Measurements from ENCODE around the gene ZFP64. TPM values are rescaled to one million over a fixed set of nuclear protein-coding genes. Genes with fewer than 3 reads are reported as not detected.
"Not testable (repeated sequence)": the region's sequence is repeated elsewhere in the genome, so short reads cannot be mapped to it uniquely, and the experiment has no call there.

ZFP64 gene
- total RNA-seq, 1 experiment from 2014 or later: 6.8 TPM

DNA sequence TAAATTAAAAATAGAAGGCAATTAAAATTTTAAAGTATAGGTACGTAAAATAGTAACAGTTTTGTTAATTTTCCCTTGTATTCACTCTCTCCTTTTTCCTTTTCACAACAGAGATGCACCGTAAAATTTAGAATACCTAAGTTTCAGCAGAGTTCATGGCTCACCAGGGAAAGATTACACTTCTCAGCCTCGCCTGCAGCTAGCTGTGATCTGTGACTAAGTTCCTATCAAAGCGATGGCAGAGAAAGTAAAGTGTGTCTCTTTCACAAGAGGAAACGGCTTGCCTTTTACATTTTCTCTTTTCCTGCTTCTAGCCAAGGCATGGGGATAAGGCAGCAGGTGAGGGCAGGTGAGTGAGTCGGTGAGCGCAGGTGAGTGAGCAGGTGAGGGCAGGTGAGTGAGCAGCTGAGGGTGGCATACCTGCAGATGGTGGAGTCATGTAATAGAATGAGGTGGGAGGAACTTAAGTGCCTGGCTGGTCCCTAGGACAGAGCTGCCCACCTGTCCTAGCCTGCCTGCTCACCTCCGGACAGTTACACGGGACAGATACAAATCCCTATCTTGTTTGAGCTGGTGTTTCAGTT lies 30.9 kb downstream of the ZFP64 start:
- Histone ChIP-seq H3K9me3 (replicated peaks) (0 out of 2 replicates have a peak, but pooled peaks cover 6% of the 10 kb centered on the region), H3K27me3 (replicated peaks) (no peaks in the 10 kb centered on the region), H3K4me1 (replicated peaks) (no peaks in the 10 kb centered on the region), H3K27ac (no peak overlapping the region), H3K4me3 (no peak overlapping the region), H3K36me3 (peaks cover 58% of the 10 kb centered on the region)
- DNase-seq (ENCODE audit: low read depth in 1 of 2, low spot score in 2 of 2): no peak

DNA sequence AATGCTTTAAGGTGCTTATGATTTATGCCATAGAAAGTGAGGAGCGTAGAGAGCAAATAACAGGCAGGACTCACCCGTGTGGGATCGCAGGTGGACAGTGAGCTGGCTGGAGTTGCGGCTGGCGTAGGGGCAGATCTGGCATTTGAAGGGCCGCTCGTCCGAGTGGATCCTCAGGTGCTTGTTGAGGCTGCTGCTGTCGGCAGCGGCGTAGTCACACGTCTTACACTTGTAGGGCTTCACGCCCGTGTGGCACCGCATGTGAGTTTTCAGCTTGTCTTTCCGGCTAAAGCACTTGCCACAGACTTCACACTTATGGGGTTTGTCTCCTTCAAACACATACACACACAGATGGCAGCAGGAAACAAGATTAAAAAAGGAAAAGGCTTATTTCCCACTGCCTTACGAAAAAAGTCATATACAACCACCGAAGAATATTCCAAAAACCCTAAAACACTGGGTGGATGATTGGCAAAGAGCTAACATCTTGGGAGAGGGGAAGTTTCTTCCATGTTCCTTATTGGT lies 31.5 kb downstream of the ZFP64 start:
- peaks cover 54% of the 10 kb centered on the region for H3K36me3 ChIP-seq
- H3K4me3 ChIP-seq: no peak overlapping the region

DNA sequence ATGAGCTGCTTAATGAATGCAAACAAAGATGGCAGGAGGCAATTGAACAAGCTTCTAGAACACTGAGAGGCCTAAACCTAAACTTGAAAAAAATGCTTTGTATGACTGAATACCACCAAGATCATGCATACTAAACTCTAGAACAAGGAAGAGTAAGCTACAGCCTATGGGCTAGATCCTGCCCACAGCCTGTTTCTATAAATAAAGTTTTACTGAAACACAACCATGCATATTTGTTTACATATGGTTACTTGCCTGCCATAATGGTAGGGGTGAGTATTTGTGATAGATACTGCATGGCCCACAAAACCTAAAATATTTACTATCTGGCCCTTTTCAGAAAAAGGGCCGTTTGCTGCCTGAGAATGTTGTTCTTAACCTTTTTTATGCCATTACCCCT lies 37.0 kb downstream of the ZFP64 start:
- H3K4me1 ChIP-seq (replicated peaks): no peaks in the 10 kb centered on the region
- H3K27me3 ChIP-seq (replicated peaks): no peaks in the 10 kb centered on the region
- H3K27ac ChIP-seq: no peak overlapping the region

More for the DNA sequence above, 31.5 kb downstream of the ZFP64 start:
- H3K4me1 ChIP-seq (replicated peaks): no peaks in the 10 kb centered on the region
- no peaks in the 10 kb centered on the region for H3K27me3 ChIP-seq (replicated peaks)
- no peak overlapping the region for H3K27ac ChIP-seq
- no peak for DNase-seq (ENCODE audit: low read depth in 1 of 2, low spot score in 2 of 2)
- 0 out of 2 replicates have a peak, but pooled peaks cover 6% of the 10 kb centered on the region for H3K9me3 ChIP-seq (replicated peaks)

DNA sequence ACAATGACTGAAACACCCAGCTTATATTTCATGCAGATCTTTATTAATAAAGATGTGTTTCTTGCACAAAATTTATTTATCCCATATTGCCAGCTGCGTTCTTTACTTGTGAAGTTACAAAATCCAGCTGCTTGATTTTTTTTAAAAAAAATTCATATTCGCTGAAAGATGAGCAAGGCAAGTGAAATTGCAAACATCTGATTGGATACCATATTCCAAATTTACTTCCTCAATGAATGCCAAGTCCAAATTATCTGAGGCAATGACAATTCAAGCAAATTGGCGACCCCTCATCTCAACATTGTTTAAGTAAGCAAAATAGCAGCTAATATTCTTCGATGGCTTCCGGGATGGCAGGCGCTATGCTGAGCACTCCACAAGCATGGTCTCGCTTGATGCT lies 37.7 kb downstream of the ZFP64 start:
- no peak overlapping the region for H3K4me3 ChIP-seq

More for the DNA sequence above, 37.0 kb downstream of the ZFP64 start:
- Histone ChIP-seq H3K9me3 (replicated peaks) (0 out of 2 replicates have a peak, but pooled peaks cover 9% of the 10 kb centered on the region), H3K36me3 (peaks cover 50% of the 10 kb centered on the region), H3K4me3 (no peak overlapping the region)
- no peak for DNase-seq (ENCODE audit: low read depth in 1 of 2, low spot score in 2 of 2)

DNA sequence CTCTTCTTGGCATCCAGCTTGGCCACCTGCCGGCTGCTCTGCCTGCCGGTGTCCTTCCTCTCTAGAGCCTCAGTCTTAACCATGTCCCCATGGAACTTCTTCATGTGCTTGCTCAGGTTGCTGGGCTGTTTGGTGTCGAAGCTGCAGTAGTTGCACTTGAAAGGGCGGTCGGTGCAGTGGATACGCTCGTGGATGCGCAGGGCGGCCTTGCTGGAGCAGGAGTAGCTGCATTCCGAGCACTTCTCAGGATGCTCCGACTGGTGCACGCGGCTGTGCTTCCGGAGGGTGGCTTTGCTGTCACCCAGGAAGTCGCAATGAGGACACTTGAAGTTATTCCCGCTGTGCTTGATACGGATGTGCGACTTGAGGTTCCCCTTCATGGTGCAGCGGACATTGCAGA lies 38.7 kb downstream of the ZFP64 start:
- H3K27ac ChIP-seq: no peak overlapping the region
- H3K4me3 ChIP-seq: no peak overlapping the region
- no peaks in the 10 kb centered on the region for H3K27me3 ChIP-seq (replicated peaks)
- H3K4me1 ChIP-seq (replicated peaks): no peaks in the 10 kb centered on the region
- peaks cover 37% of the 10 kb centered on the region for H3K36me3 ChIP-seq
- DNase-seq (ENCODE audit: low read depth in 1 of 2, low spot score in 2 of 2): no peak
- 0 out of 2 replicates have a peak, but pooled peaks cover 9% of the 10 kb centered on the region for H3K9me3 ChIP-seq (replicated peaks)

More for the DNA sequence above, 37.7 kb downstream of the ZFP64 start:
- Histone ChIP-seq H3K27me3 (replicated peaks) (no peaks in the 10 kb centered on the region), H3K27ac (no peak overlapping the region), H3K4me1 (replicated peaks) (no peaks in the 10 kb centered on the region), H3K36me3 (peaks cover 47% of the 10 kb centered on the region), H3K9me3 (replicated peaks) (0 out of 2 replicates have a peak, but pooled peaks cover 9% of the 10 kb centered on the region)
- no peak for DNase-seq (ENCODE audit: low read depth in 1 of 2, low spot score in 2 of 2)

DNA sequence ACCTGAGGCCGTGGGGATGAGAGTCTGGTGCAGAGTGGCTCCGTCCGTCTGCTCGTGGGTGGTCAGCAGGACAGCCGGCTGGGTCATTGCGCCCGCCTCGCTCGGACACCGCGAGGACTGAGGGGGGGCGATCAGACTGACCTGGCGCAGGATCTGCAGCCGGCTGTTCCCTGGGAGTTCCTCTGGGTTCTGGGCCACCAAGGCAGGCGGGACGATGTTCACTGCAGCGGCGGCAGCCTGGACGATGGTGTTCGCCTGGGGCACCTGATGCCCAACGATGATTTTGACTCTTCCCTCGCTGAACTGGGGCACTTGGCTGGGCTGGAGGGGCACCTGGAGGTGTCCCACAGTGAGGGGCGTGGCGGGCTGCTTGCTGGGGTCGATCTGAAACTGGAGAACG lies 39.2 kb downstream of the ZFP64 start:
- no peak for DNase-seq (ENCODE audit: low read depth in 1 of 2, low spot score in 2 of 2)
- Histone ChIP-seq H3K4me1 (replicated peaks) (no peaks in the 10 kb centered on the region), H3K36me3 (peaks cover 34% of the 10 kb centered on the region), H3K9me3 (replicated peaks) (0 out of 2 replicates have a peak, but pooled peaks cover 9% of the 10 kb centered on the region), H3K27ac (no peak overlapping the region), H3K27me3 (replicated peaks) (no peaks in the 10 kb centered on the region), H3K4me3 (no peak overlapping the region)

DNA sequence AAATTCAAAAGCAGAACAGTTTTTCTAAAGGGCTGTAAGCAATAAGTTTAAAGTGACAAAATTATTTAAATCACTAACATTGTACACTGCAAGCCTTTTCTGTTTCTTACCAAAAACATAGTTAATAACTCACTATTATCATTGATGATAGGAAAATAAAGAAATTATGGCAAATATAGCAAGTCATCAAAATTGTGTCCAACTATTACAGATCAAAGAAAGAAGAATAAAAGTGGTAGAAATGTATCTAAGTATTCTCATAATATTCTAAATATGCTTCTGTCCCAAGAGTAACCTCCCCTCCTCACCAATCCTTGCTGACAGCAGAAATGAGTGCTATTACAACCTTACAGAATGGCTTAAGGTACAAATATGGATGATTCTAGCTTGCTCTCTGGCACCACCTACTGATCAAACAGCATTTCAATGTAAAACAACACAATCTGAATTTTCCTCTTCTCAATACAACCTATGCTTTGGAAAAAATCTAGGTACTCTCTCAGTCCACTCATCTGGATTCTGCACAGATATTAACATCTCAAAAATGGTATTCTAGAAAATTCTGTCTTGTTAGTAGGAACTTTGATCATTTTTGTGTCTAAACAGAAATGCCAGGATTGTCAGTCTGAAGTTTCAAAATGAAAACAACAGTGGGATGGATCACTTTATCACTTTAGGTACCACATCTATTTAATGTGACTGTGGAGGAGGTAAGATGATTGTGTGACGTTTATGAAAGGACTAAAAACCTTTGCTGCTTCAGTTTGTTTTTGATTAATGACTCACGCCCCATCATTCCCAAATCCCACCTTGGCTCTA lies 40.9 kb downstream of the ZFP64 start:
- DNase-seq (ENCODE audit: low read depth in 1 of 2, low spot score in 2 of 2): peak in 1 of 2 experiments; percentile 28
- Histone ChIP-seq H3K9me3 (replicated peaks) (0 out of 2 replicates have a peak, but pooled peaks cover 3% of the 10 kb centered on the region), H3K27me3 (replicated peaks) (no peaks in the 10 kb centered on the region), H3K36me3 (peaks cover 22% of the 10 kb centered on the region), H3K4me1 (replicated peaks) (no peaks in the 10 kb centered on the region), H3K27ac (no peak overlapping the region), H3K4me3 (no peak overlapping the region)

DNA sequence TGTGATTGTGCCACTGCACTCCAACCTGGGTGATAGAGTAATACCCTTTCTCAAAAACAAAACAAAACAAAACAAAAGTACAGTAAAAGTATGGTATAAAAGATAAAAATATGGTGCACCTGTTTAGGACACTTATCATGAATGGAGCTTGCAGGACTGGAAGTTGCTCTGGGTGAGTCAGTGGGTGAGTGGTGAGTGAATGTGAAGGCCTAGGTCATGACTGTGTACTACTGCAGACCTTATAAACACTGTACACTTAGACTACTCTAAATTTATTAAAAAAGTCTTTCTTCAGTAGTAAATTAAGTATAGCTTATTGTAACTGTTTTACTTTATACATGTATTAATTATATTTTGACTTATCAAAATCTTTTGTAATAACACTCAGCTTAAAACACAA lies 46.0 kb downstream of the ZFP64 start:
- H3K4me3 ChIP-seq: no peak overlapping the region
- H3K4me1 ChIP-seq (replicated peaks): no peaks in the 10 kb centered on the region
- H3K27me3 ChIP-seq (replicated peaks): no peaks in the 10 kb centered on the region
- H3K36me3 ChIP-seq: 0 out of 2 replicates have a peak, but pooled peaks cover 2% of the 10 kb centered on the region
- no peaks in the 10 kb centered on the region for H3K9me3 ChIP-seq (replicated peaks)
- H3K27ac ChIP-seq: no peak overlapping the region
- DNase-seq (ENCODE audit: low read depth in 1 of 2, low spot score in 2 of 2): no peak

DNA sequence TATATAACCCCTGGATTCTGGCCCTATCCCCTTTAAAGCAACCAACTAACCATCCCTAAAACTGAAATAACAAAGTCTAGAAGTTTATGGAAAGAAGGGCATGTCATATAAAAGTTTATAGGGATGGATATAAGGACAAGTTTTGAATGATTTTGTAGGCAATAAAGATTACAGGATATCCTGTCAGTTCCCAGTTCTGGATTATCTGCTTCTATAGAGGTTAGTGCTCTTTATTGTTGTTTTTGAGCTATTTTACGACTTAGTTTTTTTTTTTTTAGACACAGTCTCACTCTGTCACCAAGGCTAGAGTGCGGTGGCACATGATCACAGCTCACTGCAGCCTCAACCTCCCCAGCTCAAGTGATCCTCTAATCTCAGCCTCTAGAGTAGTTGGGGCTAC lies 48.3 kb downstream of the ZFP64 start:
- Histone ChIP-seq H3K27ac (no peak overlapping the region), H3K4me1 (replicated peaks) (no peaks in the 10 kb centered on the region), H3K36me3 (no peaks in the 10 kb centered on the region), H3K27me3 (replicated peaks) (no peaks in the 10 kb centered on the region), H3K4me3 (no peak overlapping the region), H3K9me3 (replicated peaks) (no peaks in the 10 kb centered on the region)
- no peak for DNase-seq (ENCODE audit: low read depth in 1 of 2, low spot score in 2 of 2)

DNA sequence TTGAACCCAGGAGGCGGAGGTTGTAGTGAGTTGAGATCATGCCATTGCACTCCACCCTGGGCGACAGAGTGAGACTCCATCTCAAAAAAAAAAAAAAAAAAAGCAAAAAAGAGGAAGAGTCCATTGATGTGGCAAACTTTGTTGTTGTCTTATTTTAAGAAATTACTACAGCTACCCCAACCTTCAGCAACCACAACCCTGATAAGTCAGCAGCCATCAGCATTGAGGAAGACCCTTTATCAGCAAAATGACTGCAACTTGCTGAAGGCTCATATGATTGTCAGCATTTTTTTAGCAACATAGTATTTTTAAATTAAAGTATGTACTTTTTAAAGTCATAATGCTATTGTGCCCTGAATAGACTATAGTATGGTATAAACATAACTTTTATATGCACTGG lies 48.8 kb downstream of the ZFP64 start:
- H3K4me1 ChIP-seq (replicated peaks): no peaks in the 10 kb centered on the region
- no peaks in the 10 kb centered on the region for H3K36me3 ChIP-seq
- H3K27me3 ChIP-seq (replicated peaks): no peaks in the 10 kb centered on the region
- no peak for DNase-seq (ENCODE audit: low read depth in 1 of 2, low spot score in 2 of 2)
- H3K4me3 ChIP-seq: no peak overlapping the region
- no peak overlapping the region for H3K27ac ChIP-seq
- H3K9me3 ChIP-seq (replicated peaks): no peaks in the 10 kb centered on the region

DNA sequence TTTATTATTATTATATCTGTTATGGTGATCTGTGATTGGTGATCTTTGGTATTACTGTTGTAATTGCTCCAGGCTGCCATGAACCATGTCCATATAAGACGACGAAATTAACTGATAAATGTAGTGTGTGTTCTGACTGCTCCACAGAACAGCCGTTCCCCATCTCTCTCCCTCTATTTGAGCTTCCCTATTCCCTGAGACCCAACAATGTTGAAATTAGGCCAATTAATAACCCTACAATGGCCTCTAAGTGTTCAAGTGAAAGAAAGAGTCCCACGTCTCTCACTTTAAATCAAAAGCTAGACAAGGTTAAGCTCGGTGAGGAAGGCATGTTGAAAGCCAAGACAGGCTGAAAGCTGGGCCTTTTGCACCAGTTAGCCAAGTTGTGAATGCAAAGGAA lies 51.6 kb downstream of the ZFP64 start:
- Histone ChIP-seq H3K9me3 (replicated peaks) (no peaks in the 10 kb centered on the region), H3K27me3 (replicated peaks) (no peaks in the 10 kb centered on the region), H3K4me3 (no peak overlapping the region), H3K36me3 (no peaks in the 10 kb centered on the region), H3K4me1 (replicated peaks) (no peaks in the 10 kb centered on the region), H3K27ac (no peak overlapping the region)
- DNase-seq (ENCODE audit: low read depth in 1 of 2, low spot score in 2 of 2): no peak

DNA sequence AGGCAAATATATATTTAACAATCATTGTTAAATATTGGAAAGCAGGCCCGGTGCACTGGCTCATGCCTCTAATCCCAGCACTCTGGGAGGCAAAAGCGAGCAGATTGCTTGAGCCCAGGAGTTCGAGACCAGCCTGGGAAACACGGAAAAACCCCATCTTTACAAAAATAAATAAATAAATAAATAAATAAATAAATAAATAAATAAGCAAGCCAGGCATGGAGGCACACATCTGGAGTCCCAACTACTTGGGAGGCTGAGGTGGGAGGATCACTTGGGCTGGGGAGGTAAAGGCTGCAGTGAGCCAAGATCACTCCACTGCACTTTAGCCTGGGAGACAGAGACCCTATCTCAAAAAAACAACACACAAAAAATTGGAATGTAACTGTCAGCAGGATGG lies 53.7 kb downstream of the ZFP64 start:
- Histone ChIP-seq H3K36me3 (no peaks in the 10 kb centered on the region), H3K9me3 (replicated peaks) (no peaks in the 10 kb centered on the region)
- no peak for DNase-seq (ENCODE audit: low read depth in 1 of 2, low spot score in 2 of 2)

DNA sequence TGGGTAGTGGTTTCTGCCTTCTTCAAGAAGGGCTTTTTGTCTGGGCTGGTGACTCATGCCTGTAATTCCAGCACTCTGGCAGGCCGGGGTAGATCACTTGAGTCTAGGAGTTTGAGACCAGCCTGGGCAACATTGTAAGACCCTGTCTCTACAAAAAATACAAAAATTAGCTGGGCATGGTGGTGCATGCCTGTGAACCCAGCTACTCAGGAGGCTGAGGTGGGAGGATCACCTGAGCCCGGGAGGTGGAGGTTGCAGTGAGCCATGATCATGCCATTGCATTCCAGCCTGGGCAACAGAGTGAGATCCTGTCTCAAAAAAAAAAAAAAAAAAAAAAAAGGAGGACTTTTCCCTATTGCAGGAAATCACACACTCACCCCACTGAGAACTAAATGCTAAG lies 57.9 kb downstream of the ZFP64 start:
- not testable (repeated sequence) for H3K9me3 ChIP-seq (replicated peaks); H3K36me3 ChIP-seq; DNase-seq (ENCODE audit: low read depth in 1 of 2, low spot score in 2 of 2); H3K4me1 ChIP-seq (replicated peaks); H3K27me3 ChIP-seq (replicated peaks); H3K27ac ChIP-seq; H3K4me3 ChIP-seq

More for the DNA sequence above, 53.7 kb downstream of the ZFP64 start:
- Histone ChIP-seq H3K4me1 (replicated peaks) (no peaks in the 10 kb centered on the region), H3K27ac (no peak overlapping the region), H3K27me3 (replicated peaks) (no peaks in the 10 kb centered on the region), H3K4me3 (no peak overlapping the region)

DNA sequence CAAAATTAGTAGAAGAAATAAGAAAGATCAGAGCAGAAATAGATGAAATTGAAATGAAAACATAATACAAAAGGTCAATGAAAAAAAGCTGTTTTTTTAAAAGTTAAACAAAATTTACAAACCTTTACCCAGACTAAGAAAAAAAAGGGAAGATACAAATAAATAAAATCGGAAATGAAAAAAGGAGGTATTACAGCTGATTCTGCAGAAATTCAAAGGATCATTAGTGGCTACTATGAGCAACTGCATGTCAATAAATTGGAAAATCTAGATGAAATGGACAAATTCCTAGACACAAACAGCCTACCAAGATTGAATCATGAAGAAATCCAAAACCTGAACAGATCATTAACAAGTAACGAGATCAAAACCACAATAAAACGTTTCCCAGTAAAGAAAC lies 59.2 kb downstream of the ZFP64 start:
- Histone ChIP-seq H3K27ac (no peak overlapping the region), H3K4me1 (replicated peaks) (no peaks in the 10 kb centered on the region), H3K9me3 (replicated peaks) (no peaks in the 10 kb centered on the region; the same call in 1 of the 2 replicates), H3K27me3 (replicated peaks) (no peaks in the 10 kb centered on the region), H3K4me3 (no peak overlapping the region), H3K36me3 (no peaks in the 10 kb centered on the region)
- DNase-seq (ENCODE audit: low read depth in 1 of 2, low spot score in 2 of 2): no peak
